Suprapubic skin (tissue), 3 donors: ENCODE results near the gene SPRR5.
A peak's percentile ranks its signal among the peaks of the same experiment; 100 is the strongest.

Source experiments
- EP300 ChIP-seq: sonication (generic); formaldehyde crosslinking; IDR thresholded peaks from one replicate; pipeline ENCODE4 v1.6.1; 2017; ENCODE audit warnings: antibody characterized with exemption
- POLR2A ChIP-seq, 2 donors: fragments of 450-650 bp; IDR thresholded peaks; one replicate each; pipeline ENCODE4 v1.6.1; 2017; ENCODE audit warnings: antibody characterized with exemption in 2 of 2, mild to moderate bottlenecking in 2 of 2, moderate library complexity in 2 of 2
- TF ChIP-seq, protein P1 (sequence below), 2 donors: fragments of 200-600 bp in 1 of 2; fragments of 450-650 bp in 1 of 2; sonication (generic) in 1 of 2; IDR thresholded peaks; one replicate each; pipeline ENCODE4 v1.5.1; 2016 to 2019; ENCODE audit warnings: antibody characterized with exemption in 2 of 2, mild to moderate bottlenecking in 1 of 2, moderate library complexity in 1 of 2

DNA sequence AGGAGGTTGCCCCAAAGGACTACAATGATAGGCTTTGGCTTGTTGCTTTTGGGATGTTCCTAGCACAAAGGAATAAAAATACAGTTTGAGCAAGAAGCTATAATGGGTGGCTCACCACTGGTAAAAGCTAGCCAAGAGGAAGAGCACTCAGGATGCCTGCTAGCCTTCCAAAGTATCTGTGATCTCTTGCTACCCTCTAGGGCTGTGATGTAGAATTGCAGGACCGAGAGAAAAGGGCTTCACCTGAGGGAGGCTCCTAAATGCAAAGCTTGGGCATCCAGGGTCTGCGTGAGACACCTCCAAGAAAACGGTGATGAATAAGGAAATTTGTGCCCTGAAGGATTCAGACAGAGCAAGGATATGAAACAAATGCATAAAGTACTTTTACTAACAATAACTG lies 20.9 kb upstream of the SPRR5 start:
- TF ChIP-seq POLR2A (IDR thresholded peaks at IDR 0.05) (no peak), EP300 (no peak)
- TF ChIP-seq, protein P1, sequence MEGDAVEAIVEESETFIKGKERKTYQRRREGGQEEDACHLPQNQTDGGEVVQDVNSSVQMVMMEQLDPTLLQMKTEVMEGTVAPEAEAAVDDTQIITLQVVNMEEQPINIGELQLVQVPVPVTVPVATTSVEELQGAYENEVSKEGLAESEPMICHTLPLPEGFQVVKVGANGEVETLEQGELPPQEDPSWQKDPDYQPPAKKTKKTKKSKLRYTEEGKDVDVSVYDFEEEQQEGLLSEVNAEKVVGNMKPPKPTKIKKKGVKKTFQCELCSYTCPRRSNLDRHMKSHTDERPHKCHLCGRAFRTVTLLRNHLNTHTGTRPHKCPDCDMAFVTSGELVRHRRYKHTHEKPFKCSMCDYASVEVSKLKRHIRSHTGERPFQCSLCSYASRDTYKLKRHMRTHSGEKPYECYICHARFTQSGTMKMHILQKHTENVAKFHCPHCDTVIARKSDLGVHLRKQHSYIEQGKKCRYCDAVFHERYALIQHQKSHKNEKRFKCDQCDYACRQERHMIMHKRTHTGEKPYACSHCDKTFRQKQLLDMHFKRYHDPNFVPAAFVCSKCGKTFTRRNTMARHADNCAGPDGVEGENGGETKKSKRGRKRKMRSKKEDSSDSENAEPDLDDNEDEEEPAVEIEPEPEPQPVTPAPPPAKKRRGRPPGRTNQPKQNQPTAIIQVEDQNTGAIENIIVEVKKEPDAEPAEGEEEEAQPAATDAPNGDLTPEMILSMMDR (IDR thresholded peaks at IDR 0.05): peak in 1 of 2 donors; percentile 38
